Renal pelvis (tissue), 4 donors: Measurements from ENCODE around the gene RNF8. TPM values are rescaled to one million over a fixed set of nuclear protein-coding genes. Genes with fewer than 3 reads are reported as not detected.
"Not testable (repeated sequence)": the region's sequence is repeated elsewhere in the genome, so short reads cannot be mapped to it uniquely, and the experiment has no call there.

Experiments
- DNase-seq: peaks from one replicate; pipeline ENCODE4 v3.0.0-alpha.2; 2013
- polyA plus RNA-seq, 3 donors: library from polyadenylated mRNA; unstranded; fragments of 120-200 nt; gene quantifications; one replicate each; pipeline ENCODE4 v1.2.1, GENCODE V29; 2013; ENCODE audit not compliant: insufficient read length in 3 of 3

The RNF8 gene
- polyA plus RNA-seq, 3 donors = 26.6 to 31.2 (median 27.7) TPM

GRCh38 chr6:37317312-37318038 is 36.3 kb upstream of the RNF8 start:
- no peak for DNase-seq

DNA sequence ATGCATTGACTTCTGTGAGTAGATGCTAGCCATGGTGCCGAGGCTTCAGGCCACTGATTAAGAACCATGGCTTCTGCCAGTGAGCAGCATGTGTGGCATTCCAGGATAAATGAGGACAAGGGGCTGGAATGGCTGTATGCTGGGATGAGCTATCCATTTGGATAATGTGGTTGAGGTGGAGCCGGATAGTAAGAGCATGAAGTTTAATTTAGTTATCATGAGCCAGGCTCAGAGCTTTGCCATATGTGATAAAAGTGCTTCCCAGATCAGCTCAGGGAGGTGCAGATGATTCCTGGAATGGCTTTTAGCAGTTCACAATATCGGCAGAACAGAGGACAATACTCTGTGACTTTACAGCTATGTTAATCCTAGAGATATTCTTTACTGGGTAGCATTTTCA is 34.6 kb upstream of the RNF8 start:
- DNase-seq = no peak

- DNase-seq = no peak
These were observed 33.8 kb upstream of the RNF8 start for GRCh38 chr6:37319856-37320480.

GRCh38 chr6:37320646-37321045 is 33.1 kb upstream of the RNF8 start:
- DNase-seq = no peak

GRCh38 chr6:37321101-37321500 is 32.7 kb upstream of the RNF8 start:
- DNase-seq = no peak

DNA sequence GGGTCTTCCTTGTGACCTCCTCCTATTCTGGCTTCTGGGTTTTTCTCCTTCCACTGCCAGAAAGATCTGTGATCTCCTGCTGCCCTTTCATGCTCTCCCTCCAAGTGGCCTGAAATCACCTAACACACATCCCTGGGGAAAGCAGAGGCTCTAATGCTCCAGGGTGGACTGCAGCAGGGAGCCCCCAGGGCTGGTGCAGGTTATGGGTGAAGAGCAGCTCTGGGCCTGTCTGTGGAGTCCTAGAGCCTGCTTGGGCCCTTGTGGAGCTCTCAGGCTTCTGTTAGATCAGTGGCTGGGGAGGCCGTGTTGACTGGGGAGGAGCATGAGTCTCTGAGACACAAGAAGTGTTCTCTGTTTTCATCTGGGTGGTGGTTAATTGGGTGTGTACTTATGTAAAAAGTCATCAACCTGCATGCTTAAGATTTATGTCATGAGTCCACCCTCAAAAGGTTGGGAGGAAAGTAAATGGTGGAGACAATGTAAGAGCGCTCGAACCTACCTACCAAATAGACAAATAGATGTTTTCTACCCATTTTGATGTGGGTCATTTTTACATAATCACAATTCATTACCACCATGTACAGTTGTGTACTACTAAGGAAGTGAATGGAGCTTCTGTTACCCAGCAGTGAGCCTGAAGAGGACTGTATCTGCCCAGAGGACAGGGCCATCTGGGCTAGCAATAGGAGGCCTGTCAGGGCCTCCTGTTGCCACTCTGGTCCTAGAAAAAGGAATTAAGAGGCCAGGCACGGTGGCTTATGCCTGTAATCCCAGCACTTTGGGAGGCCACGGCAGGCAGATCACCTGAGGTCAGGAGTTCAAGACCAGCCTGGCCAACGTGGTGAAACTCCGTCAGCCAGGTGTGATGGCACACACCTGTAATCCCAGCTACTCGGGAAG is 32.0 kb upstream of the RNF8 start:
- no peak for DNase-seq

DNA sequence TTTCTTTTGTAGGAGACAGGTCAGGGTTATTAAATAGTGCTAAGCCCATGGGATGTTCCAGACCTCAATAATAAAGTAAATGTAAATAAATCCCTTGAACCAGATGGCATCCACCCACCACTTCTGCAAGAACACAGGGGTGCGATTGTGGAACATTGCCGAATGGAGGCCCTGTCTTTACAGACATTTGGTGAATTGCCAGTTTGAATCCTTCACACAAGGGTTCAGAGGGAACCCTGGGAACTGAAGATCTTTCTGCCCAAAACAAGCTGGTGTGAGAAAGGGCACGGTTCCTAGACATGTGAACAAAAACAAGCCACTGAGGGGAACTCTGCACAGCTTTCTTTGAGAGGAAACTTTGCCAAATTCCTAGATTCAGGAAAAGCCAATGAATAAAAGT is 30.2 kb upstream of the RNF8 start:
- no peak for DNase-seq

DNA sequence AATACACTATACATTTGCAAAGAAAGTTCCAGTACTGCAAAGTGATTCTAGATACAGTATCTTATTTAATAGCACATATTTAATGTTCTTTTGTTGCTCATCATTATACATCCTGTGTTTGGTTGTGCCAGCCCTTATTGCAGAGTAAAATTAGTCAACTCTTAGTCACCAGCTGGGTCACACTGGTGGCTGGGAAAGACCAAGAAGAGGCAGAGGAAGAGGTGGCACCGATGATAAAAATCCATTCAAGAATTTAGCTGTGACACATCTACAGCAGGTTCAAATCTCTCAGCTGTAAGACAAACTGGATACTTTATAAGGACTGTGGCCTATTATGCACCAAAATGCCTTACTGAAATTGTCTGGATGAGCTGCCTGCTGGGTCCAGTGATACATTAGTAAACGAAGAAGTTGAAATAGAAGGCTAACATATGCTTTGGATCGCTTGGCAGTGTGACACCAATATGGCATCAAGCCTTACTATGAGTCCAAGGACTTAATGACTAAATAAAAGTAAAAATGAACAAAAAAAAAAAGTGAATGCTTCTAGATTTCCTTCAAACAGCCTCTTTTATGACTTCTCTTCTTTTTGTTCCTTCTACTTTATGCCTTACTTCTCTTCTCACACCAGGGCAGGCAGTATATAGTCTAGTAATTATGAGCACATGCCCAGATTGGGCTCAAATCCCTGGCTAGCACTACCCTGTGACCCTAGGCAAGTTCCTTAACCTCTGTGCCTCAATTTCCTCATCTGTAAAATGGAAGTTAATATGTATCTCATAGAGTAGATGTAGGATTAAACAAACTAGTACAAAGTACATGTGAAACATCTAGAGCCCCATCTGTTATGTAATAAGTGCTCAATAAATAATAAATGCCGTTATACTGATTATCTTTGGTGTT is 29.4 kb upstream of the RNF8 start:
- no peak for DNase-seq

DNA sequence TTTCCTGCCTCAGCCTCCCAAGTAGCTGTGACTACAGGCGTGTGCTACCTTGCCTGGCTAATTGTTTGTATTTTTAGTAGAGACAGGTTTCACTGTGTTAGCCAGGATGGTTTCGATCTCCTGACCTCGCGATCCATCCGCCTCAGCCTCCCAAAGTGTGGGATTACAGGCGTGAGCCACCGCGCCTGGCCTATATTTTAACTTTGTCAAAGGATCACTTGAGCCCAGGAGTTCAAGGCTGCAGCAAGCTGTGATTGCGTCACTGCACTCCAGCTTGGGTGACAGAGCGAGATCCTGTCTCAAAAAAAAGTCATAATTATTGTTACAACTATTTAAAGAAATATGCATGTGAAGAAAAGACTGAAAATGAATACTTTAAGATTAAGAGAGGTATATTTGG is 23.4 kb upstream of the RNF8 start:
- not testable (repeated sequence) for DNase-seq

DNA sequence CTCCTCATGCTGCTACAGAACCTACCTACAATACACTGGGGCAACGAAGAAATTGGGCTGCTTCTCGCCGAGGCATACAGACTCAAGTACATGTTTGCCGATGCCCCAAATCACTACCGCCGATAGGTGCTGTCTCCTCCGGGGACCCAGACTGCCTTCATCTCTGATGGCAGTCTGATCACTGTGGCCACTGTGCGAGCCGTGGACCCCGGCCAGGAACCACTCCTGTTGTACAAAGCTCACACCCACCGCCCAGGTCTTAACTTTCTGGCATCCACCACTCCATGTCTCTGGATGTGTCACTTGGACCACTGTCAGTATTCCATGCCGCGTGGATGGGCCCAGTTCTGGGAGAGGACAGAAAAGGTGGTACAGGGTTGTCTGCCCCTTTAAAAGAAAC is 22.7 kb upstream of the RNF8 start:
- DNase-seq = no peak

- DNase-seq = no peak
These were observed 20.9 kb upstream of the RNF8 start for GRCh38 chr6:37332894-37333293.

- no peak for DNase-seq
These were observed 19.7 kb upstream of the RNF8 start for GRCh38 chr6:37334047-37334446.

DNA sequence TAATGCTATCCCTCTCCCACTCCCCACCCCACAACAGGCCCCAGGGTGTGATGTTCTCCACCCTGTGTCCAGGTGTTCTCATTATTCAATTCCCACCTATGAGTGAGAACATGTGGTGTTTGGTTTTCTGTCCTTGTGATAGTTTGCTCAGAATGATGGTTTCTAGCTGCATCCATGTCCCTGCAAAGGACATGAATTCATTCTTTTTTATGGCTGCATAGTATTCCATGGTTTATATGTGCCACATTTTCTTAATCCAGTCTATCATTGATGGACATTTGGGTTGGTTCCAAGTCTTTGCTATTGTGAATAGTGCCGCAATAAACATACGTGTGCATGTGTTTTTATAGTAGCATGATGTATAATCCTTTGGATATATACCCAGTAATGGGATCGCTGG is 15.5 kb upstream of the RNF8 start:
- DNase-seq = not testable (repeated sequence)

DNA sequence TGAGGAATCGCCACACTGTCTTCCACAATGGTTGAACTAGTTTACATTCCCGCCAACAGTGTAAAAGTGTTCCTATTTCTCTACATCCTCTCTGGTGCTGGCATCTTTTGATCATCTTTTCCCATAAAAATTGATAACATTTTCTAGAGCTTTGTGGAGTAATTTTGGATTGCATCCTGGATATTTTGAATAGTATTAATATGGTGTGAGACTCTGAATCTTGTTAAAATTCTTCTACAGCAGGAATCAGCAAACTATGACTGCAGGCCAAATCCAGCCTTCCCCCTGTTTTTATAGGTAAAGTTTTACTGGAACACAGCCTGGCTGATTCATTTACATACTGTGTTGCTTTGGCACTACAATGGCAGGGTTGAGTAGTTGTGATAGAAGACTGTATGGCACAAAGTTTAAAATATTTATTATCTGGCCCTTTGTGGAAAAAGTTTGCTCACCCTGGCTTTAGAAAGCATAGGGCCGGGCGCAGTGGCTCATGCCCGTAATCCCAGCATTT is 15.0 kb upstream of the RNF8 start:
- no peak for DNase-seq

DNA sequence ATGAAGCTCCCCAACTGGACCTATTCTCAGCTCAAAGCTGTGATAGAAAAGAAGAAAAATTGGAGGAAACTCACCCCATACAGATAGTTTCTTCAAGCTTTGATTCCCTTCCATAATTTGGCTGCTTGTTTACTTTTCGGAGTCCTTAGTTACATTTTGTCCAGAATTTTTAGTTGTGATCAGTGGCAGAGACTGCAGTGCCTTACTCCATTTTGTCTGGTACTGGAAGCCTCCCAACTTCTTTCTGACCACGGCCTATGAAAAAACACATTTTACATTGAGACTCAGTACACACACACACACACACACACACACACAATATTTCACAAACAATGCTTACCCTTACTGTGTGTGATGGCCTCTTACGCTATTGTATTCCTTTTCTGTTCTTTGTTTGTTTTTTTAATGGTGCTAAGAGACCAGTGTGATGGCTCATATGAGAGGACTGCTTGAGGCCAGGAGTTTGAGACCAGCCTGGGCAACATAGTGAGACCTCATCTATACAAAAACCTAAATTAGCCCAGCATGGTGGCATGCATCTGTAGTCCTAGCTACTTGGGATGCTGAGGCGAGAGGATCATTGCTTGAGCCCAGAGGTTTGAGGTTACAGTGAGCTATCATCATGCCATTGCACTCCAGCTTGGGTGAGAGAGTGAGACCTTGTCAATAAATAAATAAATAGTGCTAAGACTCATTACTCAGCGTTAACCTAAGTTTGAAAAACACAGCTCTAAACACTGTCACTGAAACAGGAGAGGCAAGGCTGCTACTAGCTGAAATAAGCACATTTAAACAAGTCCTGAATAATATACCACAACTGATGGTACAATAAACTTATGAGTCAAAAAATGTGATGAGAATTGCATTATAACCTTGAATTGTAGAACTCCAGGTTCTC is 13.8 kb upstream of the RNF8 start:
- no peak for DNase-seq

DNA sequence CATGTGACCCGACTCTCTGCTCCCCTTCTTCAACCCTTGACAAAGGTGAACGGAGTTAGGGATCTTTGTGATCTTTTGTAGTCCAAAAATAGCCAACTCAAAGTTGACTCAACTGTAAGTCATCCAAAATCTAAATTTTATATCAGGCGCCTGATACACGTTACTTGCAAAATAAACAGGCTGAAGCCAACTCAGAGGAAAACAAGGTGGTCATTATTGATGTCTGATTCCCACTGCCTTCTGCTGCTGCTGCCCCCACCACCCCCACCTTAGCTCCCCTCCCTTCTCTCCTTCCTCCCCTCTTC is 13.2 kb upstream of the RNF8 start:
- no peak for DNase-seq

DNA sequence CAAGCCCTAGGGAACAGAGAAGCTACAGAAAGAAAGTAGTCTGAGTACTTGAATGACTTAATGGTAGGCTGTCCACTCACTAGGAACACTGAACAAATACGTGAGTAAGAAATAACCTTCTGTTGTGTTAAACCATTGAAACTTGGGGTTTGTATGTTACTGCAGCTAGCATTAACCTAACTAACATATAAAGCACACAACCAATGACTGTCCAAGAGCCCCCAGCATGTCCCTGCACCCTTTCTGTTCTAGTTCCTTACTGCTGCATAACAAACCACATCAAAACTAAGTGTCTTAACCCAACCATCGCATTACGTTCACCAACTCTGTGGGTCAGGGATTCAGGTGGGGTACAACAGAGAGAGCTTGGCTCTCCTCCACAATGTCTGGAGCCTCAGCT is 10.5 kb upstream of the RNF8 start:
- DNase-seq = no peak

DNA sequence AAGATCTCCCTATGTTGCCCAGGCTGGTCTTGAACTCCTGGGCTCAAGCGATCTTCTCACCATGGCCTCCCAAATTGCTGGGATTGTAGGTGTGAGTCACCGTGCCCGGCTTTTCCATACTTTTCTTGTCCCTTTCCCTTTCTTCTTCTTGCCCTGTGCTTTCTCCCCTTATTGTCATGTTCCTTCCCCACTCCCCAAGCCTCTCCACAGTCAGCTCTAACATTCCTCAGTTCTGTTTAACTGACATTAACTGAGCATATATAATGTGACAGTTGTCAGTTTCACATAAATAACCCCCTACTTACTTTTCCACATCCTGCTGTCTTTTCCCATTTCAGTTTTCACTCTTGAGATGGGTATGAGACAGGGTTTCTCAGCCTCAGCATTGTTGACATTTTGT is 9.5 kb upstream of the RNF8 start:
- DNase-seq = no peak

DNA sequence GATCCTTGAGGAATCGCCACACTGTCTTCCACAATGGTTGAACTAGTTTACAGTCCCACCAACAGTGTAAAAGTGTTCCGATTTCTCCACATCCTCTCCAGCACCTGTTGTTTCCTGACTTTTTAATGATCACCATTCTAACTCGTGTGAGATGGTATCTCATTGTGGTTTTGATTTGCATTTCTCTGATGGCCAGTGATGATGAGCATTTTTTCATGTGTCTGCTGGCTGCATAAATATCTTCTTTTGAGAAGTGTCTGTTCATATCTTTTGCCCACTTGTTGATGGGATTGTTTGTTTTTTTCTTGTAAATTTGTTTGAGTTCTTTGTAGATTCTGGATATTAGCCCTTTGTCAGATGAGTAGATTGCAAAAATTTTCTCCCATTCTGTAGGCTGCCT is 8.0 kb upstream of the RNF8 start:
- not testable (repeated sequence) for DNase-seq

GRCh38 chr6:37347177-37347576 is 6.6 kb upstream of the RNF8 start:
- no peak for DNase-seq

- no peak for DNase-seq
These were observed 6.1 kb upstream of the RNF8 start for GRCh38 chr6:37347670-37348111.
